Measurements from ENCODE around the gene SHISA5.

DNA sequence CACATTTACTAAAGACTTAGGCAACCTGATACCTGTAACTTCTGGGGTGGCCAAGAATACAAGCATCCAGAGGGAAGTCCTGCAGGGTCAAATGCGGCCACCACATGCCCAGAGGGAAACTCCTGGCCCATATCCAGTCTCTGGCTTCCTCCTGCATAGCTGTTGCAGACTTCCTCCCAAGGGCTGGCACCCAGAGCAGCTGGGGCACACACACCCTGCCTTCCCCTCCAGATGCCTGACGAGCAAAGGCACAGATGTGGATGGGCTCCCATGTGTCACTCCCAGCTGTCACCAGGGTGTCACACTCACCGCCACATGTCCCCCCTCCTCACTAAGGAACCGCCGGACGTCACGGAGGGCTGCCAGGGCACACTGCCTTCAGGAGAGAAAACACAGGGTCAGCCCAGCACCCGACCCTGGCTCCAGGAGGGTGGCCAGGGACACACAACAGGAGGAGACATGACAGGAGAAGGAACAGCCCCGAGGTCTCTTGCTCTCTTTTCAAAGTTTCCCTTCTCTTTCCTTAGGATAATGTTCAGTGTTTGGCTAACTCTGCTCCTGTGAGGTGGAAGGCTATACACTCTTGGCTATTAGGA is 39.4 kb upstream of the SHISA5 start:
- TF ChIP-seq, protein P1, sequence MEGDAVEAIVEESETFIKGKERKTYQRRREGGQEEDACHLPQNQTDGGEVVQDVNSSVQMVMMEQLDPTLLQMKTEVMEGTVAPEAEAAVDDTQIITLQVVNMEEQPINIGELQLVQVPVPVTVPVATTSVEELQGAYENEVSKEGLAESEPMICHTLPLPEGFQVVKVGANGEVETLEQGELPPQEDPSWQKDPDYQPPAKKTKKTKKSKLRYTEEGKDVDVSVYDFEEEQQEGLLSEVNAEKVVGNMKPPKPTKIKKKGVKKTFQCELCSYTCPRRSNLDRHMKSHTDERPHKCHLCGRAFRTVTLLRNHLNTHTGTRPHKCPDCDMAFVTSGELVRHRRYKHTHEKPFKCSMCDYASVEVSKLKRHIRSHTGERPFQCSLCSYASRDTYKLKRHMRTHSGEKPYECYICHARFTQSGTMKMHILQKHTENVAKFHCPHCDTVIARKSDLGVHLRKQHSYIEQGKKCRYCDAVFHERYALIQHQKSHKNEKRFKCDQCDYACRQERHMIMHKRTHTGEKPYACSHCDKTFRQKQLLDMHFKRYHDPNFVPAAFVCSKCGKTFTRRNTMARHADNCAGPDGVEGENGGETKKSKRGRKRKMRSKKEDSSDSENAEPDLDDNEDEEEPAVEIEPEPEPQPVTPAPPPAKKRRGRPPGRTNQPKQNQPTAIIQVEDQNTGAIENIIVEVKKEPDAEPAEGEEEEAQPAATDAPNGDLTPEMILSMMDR (IDR thresholded peaks at IDR 0.05; ENCODE audit: control extremely low read depth in 1 of 3, insufficient read depth in 1 of 3, low read depth in 1 of 3, low read length in 3 of 3) = no peak
- TF ChIP-seq POLR2A (IDR thresholded peaks at IDR 0.05; ENCODE audit: control extremely low read depth in 1 of 2, low read depth in 2 of 2, low read length in 2 of 2) = no peak
- no peak for TF ChIP-seq POLR2AphosphoS5 (IDR thresholded peaks at IDR 0.05; ENCODE audit: low read depth, low read length)
- TF ChIP-seq RAD21 (IDR thresholded peaks at IDR 0.05 in 1 of 2, conservative IDR thresholded peaks at IDR 0.05 in 1 of 2; ENCODE audit: low read depth in 2 of 2, low read length in 2 of 2) = no peak
- TF ChIP-seq KDM1A (IDR thresholded peaks at IDR 0.05; ENCODE audit: borderline replicate concordance, low read length) = no peak

Data from H1 (cell line).